ENCODE data around the gene F5. TPM values are rescaled to one million over a fixed set of nuclear protein-coding genes. Genes with fewer than 3 reads are reported as not detected.
A peak's percentile ranks its signal among the peaks of the same experiment; 100 is the strongest.

The F5 gene
- total RNA-seq, 2 donors from 2014 or later: 0.33 to 4.2 TPM

DNA sequence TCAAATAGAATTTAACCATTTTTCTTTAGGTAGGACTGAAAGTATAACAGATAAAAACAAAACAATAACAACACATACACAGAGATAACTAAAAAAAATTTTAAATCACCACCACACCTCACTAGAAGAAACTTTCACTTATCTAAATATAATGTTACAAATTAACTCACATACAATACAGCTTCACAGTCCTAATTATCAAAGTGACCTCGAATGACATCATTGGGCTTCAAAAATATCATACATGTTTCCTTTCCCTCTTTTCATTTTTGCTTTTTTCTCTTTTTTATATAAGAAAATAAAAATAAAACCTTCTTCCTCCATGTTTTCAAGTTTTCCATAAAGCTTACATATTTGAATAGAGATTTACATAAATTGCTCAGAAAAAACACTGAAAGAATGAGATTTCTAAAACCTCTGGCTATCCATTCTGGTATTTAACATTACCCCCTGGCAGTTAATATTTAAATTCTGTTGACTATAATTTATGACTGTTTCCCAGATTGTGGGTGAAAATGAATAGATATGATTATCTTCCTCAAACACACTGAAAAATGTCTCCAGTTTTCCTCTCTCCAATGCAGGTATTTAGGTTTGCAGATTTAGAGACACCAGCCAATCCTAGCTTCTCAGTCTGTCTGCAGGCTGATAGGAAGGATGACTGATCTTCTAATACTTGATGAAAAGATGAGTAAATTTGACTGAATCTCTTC is 60.0 kb downstream of the F5 start:
- Histone ChIP-seq H3K4me3 (no peak overlapping the region), H3K27me3 (no peaks in the 10 kb centered on the region), H3K27ac (peak overlapping the region in 3 of 4 donors; percentile 8 to 78 (median 78)), H3K4me1 (peaks cover 33% of the 10 kb centered on the region), H3K36me3 (replicated peaks in 1 of 2; ENCODE audit: insufficient read depth in 1 of 2, low read depth in 2 of 2) (no peaks in the 10 kb centered on the region), H3K9me3 (no peaks in the 10 kb centered on the region)
- WGBS, 2 donors: 16 to 24% methylated on average over 1 of the region's 1 CpG
- TF ChIP-seq POLR2A (IDR thresholded peaks at IDR 0.05): no peak
- TF ChIP-seq, protein P1, sequence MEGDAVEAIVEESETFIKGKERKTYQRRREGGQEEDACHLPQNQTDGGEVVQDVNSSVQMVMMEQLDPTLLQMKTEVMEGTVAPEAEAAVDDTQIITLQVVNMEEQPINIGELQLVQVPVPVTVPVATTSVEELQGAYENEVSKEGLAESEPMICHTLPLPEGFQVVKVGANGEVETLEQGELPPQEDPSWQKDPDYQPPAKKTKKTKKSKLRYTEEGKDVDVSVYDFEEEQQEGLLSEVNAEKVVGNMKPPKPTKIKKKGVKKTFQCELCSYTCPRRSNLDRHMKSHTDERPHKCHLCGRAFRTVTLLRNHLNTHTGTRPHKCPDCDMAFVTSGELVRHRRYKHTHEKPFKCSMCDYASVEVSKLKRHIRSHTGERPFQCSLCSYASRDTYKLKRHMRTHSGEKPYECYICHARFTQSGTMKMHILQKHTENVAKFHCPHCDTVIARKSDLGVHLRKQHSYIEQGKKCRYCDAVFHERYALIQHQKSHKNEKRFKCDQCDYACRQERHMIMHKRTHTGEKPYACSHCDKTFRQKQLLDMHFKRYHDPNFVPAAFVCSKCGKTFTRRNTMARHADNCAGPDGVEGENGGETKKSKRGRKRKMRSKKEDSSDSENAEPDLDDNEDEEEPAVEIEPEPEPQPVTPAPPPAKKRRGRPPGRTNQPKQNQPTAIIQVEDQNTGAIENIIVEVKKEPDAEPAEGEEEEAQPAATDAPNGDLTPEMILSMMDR (IDR thresholded peaks at IDR 0.05): no peak
- intact Hi-C loops (cut with DNase I): no loop called here
- DNase-seq (no peak), ATAC-seq (no peak)

DNA sequence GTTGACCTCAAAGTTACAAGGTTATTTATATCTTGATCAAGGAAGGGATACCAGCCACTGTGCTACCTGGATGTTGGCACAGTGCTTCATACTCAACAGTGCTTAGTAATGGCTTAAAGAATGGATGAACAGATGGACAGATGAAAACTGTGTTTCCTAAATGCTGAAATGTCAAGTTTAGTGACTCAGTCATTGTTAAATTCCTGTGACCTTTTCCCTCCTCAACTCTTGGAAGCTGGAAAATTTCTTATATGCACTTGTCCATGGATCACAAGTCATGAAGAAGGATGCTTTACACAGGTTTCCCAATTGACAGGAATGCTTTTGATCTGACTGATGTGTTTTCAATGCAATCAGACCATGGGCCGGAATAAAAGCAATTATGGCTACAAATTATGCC is 60.9 kb downstream of the F5 start:
- ATAC-seq (no peak), DNase-seq (no peak)
- Histone ChIP-seq H3K9me3 (no peaks in the 10 kb centered on the region), H3K36me3 (replicated peaks in 1 of 2; ENCODE audit: insufficient read depth in 1 of 2, low read depth in 2 of 2) (no peaks in the 10 kb centered on the region), H3K4me1 (peaks cover 33% of the 10 kb centered on the region), H3K27me3 (no peaks in the 10 kb centered on the region), H3K27ac (peak overlapping the region in 2 of 4 donors; percentile 39 to 78), H3K4me3 (no peak overlapping the region)
- WGBS, 2 donors: 55 to 62% methylated on average over 1 of the region's 1 CpG
- intact Hi-C loops (cut with DNase I): no loop called here
- no peak for TF ChIP-seq POLR2A (IDR thresholded peaks at IDR 0.05)
- TF ChIP-seq, protein P1 (IDR thresholded peaks at IDR 0.05): no peak

DNA sequence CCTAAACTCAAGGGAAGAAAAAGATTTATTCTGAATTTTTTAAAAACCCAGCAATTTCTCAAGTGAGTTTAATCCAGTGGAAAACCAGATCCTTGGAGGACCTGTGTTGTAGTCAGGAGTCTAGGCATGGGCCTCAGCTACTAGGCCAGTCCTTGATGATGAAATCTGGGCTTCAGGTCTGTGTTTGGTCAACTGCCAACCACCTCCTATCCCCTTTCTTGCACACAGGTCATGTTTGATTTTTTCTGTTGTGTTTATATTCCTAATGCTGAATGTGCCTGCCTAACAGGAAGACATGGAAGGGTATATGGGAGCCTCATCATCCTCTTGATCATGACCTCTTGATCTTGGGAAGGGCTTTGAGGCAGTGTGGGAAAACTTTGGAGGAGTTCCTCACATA is 62.4 kb downstream of the F5 start:
- H3K4me1 ChIP-seq: peaks cover 25% of the 10 kb centered on the region
- TF ChIP-seq POLR2A (IDR thresholded peaks at IDR 0.05): no peak
- TF ChIP-seq, protein P1 (IDR thresholded peaks at IDR 0.05): no peak
- H3K4me3 ChIP-seq: no peak overlapping the region
- no peak for DNase-seq
- H3K9me3 ChIP-seq: no peaks in the 10 kb centered on the region
- ATAC-seq: no peak
- intact Hi-C loops (cut with DNase I): no loop called here
- H3K27ac ChIP-seq: no peak overlapping the region
- H3K36me3 ChIP-seq (replicated peaks in 1 of 2; ENCODE audit: insufficient read depth in 1 of 2, low read depth in 2 of 2): no peaks in the 10 kb centered on the region
- H3K27me3 ChIP-seq: no peaks in the 10 kb centered on the region

DNA sequence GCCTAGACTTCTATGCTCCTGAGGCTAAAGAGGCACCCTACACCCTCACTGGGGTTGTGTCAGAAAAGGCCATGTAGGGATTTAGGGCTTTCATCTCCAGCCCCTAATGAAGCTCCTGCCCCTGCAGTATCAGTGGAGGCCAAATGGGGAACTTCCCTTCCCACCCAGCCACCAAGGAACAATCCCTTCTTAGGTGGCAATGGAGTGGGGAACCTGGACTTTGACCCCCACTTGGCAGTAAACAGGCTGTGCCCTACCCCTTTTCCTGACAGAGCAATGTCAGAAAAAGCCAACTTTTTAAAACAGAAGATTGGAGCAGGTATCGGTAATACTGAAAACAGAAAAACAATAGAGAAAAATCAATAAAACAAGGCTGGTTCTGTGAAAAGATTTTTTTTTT is 65.1 kb downstream of the F5 start:
- Histone ChIP-seq H3K27ac (no peak overlapping the region), H3K9me3 (peaks cover 0 to 1% (median 0%) of the 10 kb centered on the region in 3 donors), H3K27me3 (no peaks in the 10 kb centered on the region), H3K4me1 (peaks cover 5% of the 10 kb centered on the region), H3K36me3 (replicated peaks in 1 of 2; ENCODE audit: insufficient read depth in 1 of 2, low read depth in 2 of 2) (no peaks in the 10 kb centered on the region), H3K4me3 (no peak overlapping the region)
- intact Hi-C loops (cut with DNase I): no loop called here
- no peak for DNase-seq
- no peak for ATAC-seq
- TF ChIP-seq, protein P1 (IDR thresholded peaks at IDR 0.05): no peak
- no peak for TF ChIP-seq POLR2A (IDR thresholded peaks at IDR 0.05)
- WGBS, 2 donors: 71 to 91% methylated on average over 1 of the region's 1 CpG
